HG03159 (cell line): Measurements from ENCODE around the gene PPL.
"Not testable (repeated sequence)": the region's sequence is repeated elsewhere in the genome, so short reads cannot be mapped to it uniquely, and the experiment has no call there.

Experiments used
- ATAC-seq: cut with Tn5 transposase; IDR thresholded peaks from one replicate; pipeline ENCODE4 v1.9.1; 2021; ENCODE audit warnings: mild to moderate bottlenecking, moderate library complexity; ENCODE audit not compliant: unreplicated experiment

The PPL gene

DNA sequence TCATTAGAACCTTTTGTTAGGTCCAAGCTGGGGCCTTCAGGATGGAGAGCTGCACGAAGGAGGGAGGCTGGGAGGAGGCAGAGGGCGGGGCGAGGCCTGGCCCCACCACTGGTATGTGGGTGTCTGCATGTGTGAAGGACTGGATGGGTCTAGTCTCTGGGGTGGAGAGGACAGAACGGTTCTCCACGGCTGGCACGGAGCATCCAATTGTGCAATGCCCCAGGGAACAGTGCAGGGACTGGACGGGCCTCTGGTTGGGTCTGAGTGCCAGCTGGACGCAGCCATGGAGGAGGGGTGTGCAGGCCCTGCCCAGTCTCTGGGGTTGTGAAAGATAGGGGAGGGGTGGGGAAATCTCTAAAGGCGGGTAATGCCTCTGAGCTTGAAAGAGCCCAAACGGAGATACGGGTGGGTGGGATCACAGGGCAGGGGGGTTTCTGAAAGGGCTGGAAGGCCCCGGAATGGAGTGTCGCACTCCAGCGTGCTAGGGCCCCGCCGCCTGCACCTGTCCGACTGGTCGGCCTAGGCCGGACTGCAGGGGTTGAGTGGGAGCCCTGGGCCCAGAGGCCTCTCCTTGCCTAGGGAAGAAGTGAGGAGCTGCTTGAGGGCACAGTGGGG is 1.6 kb downstream of the PPL start:
- no peak for ATAC-seq

DNA sequence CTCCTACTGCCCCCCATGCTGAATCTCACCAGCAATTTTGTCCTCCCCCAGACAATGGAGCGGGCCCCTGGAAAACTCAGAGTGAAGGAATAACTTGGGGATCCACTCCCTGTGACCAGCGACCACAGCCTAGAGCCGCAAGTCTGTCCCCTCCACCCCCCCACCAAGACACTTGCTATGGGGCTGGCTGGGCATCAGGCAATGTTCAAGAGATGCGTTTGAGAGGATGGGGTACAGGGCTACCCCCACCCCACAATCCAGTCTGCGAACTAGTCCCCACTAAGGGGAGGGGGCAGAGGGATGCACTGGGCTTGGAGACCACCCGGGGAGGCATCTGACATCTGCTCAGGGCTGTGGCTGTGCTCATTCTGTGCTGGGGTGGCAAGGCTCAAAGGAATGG is 2.4 kb downstream of the PPL start:
- ATAC-seq = no peak

DNA sequence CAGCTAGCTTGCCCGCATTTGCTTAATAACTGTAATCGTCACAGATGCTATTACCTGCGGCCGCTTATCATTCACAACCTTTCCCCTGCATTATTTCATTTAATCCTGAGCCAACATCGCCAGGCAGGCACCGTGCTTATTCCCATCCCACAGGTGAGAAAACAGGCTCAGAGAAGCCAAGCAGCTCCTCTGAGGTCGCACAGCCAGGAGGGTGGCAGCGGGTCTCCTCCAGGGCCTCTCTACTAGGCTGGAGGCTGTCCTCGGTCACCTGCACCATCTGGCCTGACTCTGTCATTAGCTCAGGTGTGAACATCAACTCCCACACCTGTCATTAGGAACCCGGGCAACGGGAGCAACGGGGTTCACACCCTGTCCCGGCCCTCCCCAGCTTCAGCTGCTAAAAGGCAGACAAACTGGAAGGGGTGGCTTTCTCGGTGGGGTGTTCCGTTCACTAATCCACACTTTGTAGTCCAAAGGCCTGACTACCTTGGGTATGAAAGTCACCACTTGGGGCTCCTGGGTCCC is 3.0 kb downstream of the PPL start:
- no peak for ATAC-seq

- no peak for ATAC-seq
These were observed 3.5 kb downstream of the PPL start for GRCh38 chr16:4933433-4933832.

DNA sequence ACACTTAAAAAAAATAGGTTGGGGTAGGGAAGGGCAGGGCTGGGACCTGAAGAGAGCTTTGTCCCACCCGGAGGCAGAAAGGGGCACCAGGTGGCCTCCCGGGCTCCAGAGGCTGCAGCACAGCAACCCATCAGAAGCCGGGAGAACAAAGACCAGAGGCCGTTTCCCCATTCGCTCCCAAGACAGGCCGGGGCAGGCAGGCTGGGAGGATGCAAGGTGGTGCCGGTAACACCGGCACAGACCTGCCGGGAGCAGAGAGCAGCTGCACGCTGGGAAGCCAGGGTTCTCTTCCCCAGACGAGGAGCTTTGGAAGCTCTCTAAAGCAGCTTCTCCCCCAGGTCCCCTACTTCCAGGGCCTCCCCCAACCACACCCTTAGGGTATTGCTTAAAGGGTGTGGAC is 5.6 kb downstream of the PPL start:
- no peak for ATAC-seq

GRCh38 chr16:4929619-4930018 is 7.3 kb downstream of the PPL start:
- not testable (repeated sequence) for ATAC-seq

DNA sequence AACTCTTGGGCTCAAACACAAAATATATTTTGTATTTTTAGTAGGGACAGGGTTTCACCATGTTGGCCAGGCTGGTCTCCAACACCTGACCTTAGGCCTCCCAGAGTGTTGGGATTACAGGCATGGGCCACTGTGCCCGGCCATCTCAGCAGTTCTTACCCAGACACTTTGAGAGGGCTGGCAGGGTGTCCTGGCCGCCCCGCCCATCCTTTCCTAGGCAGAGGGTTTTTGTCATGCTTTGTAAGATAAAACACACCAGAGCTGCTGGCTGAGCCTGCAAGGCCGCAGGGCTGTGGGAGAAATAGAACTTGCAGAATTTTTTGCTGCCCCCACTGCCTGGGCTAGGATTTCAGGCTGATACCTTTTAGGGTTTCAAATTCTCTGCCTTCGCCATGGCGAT is 8.7 kb downstream of the PPL start:
- no peak for ATAC-seq

DNA sequence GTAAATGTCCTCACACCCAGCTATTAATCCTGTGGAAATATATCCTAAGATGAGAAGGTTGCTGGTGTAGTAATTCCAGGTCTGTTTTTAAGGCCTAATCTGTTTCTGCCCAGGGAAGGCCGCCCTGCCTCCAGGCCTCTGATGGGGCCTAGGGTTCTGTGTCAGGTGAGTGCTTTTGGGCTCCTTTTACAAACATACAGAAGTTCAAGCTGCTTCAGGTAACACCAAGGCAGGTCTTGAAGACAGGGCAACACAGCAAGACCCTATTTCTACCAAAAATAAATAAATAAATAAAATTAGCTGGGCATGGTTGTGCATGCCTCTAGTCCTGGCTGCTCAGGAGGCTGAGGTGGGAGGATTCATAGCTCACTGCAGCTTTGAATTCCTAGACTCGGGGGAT is 9.3 kb downstream of the PPL start:
- no peak for ATAC-seq

DNA sequence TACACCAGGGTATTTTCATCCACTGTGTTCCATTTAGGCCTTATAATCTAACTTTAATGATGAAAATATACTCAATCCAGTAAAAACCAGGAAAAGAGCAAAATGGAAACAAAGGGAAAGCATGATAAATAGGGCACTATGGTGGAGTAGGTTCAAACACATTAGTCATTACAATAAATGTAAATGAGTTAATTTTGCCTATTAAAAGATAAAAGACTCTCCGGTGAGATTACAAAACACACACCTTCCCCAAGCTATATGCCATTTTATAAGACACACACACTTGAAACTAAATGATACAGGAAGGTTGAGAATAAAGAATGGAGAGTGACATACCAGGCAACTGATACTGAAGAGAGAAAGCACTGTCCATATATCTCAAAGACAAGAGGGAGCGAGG is 10.0 kb downstream of the PPL start:
- no peak for ATAC-seq

GRCh38 chr16:4925791-4926190 is 11.2 kb downstream of the PPL start:
- ATAC-seq = no peak

DNA sequence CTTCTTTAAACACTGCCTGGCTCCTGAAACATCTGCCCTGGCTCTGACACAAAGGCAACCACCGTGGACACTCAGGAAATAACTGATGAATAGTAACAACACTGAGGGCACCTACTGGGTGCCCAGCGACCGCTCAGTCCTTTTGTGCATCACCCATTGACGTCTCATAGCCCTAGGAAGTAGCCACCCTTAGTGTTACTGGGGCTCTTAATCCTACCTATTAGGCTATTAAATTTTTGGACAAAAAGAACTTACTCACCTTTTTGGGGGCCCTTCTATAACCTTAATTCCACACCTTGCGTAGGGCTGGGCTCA is 11.7 kb downstream of the PPL start:
- ATAC-seq = no peak

GRCh38 chr16:4924593-4925292 is 12.2 kb downstream of the PPL start:
- ATAC-seq = no peak

GRCh38 chr16:4923853-4924252 is 13.1 kb downstream of the PPL start:
- no peak for ATAC-seq

GRCh38 chr16:4922721-4923342 is 14.1 kb downstream of the PPL start:
- ATAC-seq = no peak

GRCh38 chr16:4920826-4921225 is 16.1 kb downstream of the PPL start:
- no peak for ATAC-seq

DNA sequence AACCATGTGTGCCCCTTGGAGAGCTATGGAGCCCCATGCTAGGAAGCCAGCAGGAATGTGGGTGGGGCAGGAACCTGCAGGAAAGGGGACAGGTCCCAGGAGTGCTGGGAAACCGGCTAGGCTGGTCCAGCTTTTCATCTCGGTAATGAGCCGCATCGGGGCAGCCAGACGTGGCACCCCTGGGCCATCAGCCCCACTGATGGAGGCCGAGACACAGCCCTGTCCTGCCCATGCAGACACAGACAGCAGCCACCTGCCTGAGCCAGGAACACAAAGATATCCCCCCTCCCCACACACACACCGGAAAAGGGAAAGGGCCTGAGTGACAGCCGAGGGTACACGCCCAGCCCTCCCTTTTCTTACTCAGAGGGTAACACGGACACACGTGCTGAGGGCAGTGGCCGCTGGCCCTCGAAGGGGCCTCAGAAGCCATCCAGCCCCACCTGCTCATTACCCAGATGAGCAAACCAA is 18.1 kb downstream of the PPL start:
- ATAC-seq = no peak

DNA sequence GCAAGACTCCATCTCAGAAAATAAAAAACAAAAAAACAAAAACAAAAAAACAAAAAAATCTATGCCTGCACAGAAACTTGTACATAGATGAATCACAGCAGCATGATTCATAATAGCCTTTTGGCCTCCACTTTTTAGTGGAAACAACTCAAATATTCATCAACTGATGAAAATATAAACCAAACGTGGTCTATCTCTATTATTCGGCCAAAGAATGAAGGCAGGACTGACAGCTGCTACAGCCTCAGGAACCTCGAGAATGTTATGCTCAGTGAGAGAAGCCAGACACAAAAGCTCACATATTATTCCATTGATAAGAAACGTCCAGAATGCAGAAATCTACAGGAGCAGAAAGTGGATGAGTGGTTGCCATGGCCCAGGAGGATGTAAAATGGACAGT is 19.8 kb downstream of the PPL start:
- ATAC-seq = no peak

DNA sequence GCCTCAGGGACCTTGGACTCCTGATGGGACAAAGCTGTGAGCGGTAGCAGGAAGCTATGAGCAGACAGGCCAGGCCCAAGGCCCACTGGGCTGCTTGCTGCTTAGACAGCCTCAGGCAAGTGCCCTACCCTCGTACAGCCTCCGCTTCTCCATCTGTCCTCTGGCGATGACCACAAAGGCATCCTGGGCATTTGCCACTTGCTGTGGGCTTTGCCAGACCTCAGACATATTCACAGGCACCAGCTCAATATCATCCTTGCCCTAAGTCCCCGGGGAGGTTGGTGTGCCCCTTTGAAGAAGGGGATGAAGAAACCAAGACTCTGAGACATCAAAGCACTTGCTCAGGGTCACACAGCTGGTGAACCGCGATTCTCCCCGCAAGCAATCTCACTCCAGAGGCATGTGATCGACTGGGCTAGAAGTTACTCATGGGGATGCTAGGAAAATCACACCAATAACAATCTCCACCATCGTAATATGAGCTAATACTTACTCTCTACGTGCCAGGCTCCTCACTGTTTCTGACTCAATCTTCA is 21.7 kb downstream of the PPL start:
- no peak for ATAC-seq

- no peak for ATAC-seq
These were observed 22.3 kb downstream of the PPL start for GRCh38 chr16:4914528-4915225.

DNA sequence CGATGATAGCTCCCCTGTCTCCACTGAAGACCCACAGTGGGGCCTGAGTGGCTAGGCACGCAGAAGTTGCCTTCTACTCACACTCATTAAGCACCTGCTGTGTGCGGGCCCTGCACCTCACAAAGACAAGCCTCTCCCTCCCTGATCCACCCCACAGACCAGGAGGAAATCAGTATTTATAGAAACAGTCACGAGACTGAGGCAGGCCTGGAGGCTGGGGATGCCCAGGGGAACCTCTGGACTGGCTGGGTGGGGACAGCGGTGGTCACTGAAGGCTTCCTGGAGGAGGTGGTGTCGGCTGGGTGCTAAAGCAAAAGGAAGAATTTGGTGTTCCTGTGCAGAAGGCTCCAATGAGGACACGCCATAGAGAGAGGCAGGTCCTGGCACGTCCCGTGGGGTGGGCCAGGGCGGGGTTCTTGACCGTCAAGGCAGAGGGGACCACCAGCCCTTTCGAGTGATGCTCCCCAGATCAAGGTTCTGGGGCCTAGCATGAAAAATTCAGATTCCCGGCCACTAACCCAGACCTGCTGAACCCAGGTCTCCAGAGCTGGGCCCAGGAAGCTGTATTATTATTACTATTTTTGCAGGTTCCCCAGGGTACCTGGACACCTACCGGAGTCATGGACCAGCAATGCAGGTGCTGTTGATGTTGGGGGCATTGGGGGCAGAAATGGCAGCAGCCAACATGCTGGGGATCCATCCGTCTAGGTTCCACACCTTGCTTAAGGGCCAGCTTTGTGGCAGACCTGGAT is 23.0 kb downstream of the PPL start:
- ATAC-seq = no peak
